Stimulated activated CD8-positive, alpha-beta memory T cell treated with anti-CD3 and anti-CD28 coated beads, Interleukin-4, amount 100 ng/mL, for 24 hours (primary cell): ENCODE measurements around the gene USP49.
A peak's percentile ranks its signal among the peaks of the same experiment; 100 is the strongest.
"Not testable (repeated sequence)": the region's sequence is repeated elsewhere in the genome, so short reads cannot be mapped to it uniquely, and the experiment has no call there.

Experiments used
- DNase-seq: peaks from one replicate; pipeline ENCODE4 v3.0.0-alpha.2; 2020; ENCODE audit warnings: low read depth

USP49 gene

GRCh38 chr6:41895300-41896233, at the start of gene USP49:
Gene USP49, minus strand, starts transcription at chr6:41895375. Its CDS starts 88,392 bp downstream, at chr6:41806983.
- DNase-seq: peak; percentile 89

GRCh38 chr6:41943456-41943855, 48.3 kb upstream of the USP49 start:
- no peak for DNase-seq

DNA sequence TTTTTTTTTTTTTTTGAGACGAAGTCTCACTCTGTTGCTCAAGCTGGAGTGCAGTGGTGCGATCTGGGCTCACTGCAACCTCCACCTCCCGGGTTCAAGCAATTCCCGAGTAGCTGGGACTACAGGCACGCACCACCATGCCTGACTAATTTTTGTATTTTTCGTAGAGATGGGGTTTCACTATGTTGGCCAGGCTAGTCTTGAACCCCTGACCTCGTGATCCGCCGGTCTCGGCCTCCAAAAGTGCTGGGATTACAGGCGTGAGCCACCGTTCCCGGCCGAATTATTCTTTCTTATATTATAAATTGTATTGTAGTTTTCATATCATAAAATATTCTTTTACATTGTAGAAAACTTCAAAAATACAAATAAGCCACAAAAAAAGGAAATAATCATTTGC, 47.7 kb upstream of the USP49 start:
- DNase-seq: not testable (repeated sequence)

GRCh38 chr6:41942067-41942851, 47.1 kb upstream of the USP49 start:
- no peak for DNase-seq

DNA sequence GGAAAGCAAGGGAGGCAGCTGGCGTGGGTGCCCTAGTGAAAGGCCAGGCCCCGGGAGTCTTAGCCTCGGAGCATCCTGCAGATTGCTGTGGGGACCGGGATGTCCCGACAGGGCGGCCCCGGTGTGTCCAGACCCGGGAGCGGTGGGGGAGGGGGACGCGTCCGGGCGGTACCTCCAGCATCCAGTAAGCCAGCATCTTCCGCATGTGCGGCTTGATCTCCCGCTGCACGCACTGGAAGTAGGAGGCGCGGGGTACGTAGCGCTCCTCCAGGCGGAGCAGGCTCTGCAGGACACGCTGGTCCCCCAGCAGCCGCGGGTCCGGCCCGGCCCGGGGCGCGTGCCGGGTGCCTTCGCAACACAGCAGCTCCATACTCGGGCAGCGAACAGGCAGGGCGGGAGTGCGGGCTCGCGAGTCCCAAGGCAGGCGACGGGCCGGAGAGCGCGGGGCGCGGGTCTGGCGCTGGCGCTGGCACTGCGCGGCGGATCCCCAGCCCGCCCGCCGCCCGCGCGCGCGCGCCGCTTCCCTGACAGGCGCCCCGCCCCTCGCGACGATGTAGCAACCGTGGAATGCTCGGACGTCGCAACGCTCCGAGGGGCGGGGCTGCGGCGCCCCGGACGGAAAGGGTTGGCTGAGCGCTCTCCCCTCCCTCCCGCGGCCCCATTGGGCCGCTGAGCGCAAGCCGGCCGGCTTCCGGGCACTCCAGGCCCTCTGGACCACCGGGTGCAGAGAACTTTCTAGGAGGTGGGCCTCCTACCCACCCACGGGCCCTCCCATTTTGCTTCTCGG, 46.3 kb upstream of the USP49 start, which contains the start of gene CCND3:
CCND3 (minus strand) TSS at position 529 of the 787 bp plus-strand sequence; CDS start at position 370, 159 bp downstream.
- peak; percentile 91 for DNase-seq

DNA sequence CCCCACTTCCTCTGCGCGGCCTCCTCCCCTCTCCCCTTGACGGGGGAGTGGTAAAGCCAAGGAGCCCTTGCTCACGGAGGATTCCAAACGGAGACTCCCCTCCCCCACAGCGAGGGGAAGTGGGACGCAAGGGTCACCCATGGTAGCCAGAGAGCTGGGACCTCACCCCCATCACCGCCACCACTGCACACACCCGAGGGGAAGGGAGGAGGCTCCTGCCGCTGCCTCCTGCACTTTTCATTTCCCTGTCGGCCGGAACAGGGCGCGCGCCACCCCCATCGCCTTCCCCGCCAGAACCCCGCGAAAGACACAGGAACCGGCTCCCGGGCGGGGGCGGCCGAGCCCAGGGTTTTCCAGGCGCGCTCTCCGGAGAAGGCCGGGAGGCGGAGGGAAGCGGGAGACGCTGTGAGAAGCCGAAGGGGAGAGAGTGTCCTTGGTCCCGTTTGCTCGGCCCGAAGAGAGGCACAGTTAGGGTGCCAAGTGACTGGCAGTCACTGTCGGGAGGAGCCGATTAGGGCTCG, 45.6 kb upstream of the USP49 start:
- DNase-seq: no peak

DNA sequence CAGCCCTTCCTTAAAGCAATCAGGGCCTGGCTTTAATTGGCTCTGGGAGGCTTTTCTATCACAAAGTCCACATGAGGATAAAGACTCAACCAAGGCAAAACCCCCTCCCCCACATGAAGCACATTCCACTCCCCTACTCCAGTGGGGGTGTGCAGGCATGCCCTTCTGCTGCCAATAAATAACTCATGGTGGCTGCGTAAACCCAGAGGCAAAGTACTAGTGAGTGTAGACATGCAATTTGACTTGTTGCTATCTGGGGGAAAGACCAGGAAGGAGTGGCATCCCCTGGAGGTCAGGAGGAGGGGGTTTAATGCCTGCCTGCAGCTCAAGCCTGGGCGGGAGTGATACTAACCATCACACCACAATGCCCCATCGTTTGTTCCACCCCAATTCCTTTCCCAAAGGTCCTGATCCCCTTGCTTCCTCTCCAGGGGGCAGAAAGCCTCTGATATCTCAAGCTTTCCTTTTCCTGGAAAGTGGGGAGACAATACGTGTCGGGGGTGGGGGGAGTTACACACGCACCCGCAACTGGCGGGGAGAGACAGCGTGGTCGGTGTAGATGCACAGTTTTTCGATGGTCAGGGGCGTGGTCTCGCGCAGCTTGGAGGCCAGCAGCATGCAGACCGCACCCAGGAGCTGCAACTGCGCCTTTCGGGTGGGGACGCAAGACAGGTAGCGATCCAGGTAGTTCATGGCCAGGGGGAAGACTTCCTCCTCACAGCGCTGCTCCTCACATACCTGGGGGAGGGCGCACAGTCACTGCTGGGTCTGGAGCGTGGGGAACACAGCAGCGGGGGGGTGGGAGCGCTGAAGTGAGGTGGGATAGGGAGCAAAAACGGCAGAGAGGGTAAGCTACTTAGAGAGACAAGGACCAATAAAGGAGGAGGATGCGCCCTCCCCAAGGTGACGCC, 44.9 kb upstream of the USP49 start:
- DNase-seq: no peak

DNA sequence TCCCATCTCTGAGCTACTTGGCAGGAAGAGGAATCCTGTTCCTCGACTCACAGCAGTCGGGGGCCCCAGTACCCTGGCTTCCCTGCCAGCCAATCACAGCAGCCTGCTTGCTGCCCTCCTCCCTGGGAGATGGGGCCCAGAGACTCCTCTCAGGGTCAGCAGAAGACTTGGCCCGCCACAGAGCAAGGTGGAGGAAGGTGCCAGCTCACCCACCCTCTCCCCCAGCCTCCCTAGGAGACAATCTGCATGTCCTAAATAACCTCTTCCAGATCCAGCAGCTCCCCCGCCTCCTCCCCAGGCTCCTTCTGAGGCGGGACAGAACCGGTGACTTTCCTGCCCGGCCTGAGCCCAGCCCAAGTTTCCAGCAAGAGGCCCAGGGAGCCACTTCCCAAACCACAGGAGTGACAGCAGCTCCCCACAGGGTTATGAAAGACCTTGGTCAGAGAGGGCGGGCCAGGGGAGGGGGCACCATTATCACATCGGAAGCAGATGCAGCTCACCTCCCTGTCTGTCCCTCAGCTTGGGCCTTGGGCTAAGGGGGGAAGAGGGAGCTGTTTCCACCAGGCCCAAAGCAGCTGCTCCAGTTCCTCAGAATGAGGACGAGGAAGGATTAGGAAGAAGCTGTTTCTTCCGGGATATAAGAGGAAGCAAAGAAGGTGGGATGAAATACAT, 44.1 kb upstream of the USP49 start:
- no peak for DNase-seq

DNA sequence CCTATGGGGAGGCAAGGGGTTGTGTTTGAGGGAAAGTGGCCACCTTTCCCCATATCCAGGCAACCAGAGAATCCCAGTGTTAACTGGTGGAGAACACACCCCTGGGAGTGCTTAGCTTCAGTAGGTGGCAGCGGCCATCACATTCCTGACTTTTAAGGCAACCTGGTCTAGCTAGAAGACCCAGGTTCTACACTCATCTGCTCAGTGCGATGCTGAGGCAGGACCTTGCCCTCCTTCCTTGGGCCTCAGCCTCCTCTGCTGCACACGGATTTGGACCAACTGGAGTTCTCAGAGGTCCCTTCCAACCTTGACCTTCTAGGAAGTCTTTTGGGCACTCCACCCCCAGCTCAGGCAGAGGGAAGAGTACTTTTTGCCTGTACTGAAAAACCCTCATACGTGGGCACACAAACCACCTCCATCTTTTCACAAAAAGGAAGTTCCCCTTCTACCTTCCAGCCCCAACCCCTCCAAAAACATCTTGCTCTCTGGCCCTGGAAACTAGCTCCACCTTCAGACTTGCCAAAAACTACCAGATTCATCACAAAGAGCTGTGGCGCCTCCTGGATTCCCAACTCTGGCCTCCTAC, 43.5 kb upstream of the USP49 start:
- no peak for DNase-seq

DNA sequence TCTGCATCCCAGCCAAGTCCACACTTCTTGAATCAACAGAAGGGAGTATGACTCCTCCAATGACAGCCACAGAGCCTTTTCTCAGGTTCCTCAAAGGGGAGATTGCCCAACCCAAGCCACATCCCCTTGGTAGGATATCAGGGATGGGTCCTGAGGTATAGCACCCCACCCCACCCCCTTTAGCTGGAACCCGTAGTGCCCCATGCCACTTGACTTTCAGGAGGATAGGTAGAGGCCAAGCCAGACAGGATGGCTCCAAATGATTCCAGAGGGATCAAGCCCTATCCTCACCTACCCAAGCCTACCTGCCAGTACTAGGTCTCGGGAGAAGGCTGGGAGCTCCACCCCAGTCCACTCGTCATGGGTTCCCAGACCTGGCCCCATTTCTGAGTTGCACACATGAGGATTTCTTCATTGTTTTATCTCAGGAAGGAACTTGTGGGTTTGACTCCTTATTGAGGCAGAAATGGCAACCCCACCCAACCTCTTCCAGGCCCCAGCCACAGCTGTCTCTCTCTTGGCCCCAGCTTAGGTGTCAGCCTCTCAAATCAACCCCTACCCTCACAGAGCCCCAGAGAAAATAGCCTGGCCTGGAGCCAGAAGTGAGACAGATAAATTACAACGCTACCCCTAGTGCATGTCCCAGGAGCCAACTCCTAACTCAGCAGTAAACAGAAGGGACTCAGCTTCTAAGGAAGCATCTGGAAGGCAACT, 42.8 kb upstream of the USP49 start:
- no peak for DNase-seq

DNA sequence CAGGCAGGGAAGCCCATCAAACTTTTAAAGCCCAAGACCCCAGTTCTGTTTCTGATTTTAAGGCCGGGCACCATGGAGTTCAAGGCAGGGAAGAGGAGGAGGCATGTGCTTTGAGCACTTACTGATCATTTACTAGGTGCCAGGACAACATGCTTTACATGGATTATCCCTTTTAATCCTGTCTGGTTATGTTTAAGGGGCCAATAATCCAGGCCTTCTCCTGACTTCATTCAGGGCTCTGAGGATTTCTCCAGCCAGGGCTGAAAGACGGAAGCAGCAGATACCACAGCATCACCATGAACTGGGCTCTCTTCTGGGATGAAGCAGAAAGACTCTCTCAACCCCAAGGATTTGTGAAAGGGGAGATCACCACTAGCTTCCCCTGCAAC, 42.3 kb upstream of the USP49 start:
- no peak for DNase-seq

DNA sequence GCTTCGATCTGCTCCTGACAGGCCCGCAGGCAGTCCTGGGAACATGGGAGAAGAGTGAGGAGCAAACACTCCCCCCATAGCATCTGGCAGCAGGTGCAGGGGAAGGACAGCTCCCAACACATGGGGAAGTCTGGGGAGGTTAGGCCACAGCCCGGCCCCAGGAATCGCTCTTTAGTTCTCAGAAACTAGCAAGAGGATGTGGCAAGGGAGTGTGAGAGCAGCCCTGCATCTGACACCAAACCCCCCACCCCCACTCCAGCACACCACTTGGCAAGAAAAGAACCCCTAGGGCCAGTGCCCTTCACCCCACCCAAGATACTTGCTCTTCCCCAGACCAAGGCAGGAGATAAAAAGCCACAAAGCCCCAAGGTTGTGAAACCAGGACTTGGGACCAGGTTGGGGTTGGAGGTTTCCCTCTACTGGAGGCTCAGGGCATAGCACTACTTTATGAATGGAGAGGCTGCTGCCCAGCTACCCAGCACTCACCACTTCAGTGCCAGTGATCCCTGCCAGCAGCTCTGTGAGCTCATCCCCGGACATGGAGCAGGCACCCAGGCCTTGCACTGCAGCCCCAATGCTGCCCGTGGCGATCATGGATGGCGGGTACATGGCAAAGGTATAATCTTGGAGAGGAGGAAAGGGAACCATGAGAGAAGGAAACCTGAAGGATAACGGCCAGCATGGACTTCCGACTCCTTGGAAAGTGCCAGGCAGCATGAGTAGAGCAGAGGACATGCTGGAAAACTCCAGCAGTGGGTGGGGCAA, 41.1 kb upstream of the USP49 start:
- peak; percentile 64 for DNase-seq

GRCh38 chr6:41935685-41936072, 40.5 kb upstream of the USP49 start:
- DNase-seq: no peak

DNA sequence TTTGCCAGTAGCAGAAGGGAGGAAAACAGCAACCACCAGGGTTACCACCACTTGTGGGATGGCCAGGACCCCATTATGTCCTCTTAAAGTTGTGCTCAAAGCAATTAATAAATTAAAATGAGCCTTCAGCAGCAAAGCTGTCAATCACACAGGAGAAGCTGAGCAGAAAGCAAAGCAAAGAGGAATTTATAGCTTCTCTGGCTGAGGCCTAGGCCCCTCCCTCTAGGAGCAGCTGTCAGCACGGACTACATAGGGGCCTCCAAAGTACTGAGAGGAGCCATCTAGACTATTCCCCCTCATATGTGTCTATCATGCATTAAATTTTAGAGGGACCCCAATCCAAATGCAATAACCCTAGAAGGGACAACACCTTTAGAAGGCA, 40.0 kb upstream of the USP49 start:
- no peak for DNase-seq

DNA sequence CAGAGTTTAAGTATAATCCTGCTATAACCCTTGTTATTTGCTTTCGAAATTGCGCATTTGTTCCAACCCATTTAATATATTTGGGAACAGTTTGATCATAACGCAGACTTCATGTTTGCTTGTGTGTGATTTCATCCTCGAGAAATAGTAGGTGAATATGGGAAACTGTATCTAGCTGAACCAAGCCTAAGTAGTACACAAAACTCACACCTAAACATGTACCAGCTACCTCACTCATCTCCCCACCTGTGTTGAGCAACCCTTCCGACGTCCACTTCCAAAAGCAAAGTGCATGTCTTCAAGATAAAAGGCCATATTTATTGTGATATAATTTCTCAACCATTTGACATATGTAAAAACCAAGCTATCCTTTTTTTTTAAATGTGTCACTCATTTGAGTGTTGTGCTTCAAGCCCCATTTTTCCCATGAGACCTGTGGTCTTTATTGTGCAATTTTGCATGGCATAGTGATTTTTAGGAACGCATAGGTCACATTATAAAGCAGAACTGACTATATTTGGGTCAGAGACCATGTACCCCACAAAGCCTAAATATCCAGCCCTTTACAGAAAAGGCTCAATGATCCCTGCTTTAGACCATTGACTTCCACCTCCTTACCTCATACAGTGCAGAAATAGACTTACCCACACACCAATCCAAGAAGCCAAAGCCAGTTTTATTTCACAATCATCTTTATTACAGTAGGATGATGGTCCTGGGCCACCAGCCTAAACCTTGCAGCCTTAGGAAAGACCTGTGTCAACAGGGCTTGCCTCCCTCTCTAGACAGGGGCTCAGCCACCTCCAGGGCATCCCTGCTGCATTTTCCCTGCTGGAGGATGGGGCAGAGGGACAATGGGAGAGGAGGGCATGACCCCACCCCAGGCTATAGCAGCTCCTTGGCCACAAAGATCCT, 39.4 kb upstream of the USP49 start:
- no peak for DNase-seq

DNA sequence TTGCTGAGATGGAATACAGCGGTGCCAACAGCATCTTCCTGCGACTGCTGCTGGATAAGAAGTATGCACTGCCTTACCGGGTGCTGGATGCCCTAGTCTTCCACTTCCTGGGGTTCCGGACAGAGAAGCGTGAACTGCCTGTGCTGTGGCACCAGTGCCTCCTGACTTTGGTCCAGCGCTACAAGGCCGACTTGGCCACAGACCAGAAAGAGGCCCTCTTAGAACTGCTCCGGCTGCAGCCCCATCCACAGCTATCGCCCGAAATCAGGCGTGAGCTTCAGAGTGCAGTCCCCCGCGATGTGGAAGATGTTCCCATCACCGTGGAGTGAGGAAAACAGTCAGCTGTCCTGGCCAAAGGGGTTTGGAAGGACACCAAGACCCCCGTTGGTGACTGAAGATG, 37.2 kb upstream of the USP49 start:
- DNase-seq: no peak

- DNase-seq: no peak
Observed at GRCh38 chr6:41931792-41932191, 36.6 kb upstream of the USP49 start.
